Measurements from ENCODE around the gene PPT1.

The PPT1 gene

DNA sequence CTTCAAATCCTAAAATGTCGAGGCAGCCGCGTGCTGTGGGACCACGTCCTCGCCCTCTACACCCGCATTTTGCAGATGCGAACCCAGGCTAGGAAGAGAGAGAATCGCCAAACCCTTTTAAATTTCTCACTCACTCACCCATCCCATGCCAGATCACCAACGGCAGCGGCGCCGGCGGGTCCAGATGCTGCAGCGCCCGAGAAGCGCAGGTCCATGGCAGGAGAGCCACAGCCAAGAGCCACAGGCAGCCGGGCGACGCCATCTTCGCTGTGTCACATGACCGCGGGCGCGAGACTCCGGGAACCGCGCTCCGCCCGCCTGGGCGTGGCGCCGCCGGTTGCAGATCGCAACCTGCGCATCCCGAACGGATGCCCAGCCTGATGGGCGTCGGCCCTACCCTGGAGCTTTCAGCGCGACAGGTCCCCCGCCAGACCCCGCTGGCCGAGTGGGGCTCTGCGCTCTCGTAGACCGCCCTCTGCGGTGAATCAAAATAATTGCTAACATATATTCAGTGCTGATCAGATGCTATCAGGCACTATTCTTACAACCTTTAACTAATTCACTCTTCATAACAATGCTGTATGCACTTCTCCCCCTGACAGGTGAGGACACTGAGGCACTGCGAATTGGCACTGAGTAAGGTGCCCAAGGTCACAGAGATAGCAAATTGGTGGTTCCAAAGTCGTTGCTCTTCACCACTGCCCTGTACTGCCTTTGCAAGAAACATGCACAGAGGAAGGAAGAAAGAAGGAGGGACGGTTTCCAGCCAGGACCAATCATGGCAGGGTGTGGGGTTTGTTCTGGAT lies at the start of gene PPT1:
Gene PPT1 (minus strand): TSS at position 276 of the 806 bp plus-strand sequence. CDS start 14 bp downstream, at position 262.
- in situ Hi-C loops (cut with HindIII; ENCODE audit: low sequenced_read_pairs), result no loop called here

DNA sequence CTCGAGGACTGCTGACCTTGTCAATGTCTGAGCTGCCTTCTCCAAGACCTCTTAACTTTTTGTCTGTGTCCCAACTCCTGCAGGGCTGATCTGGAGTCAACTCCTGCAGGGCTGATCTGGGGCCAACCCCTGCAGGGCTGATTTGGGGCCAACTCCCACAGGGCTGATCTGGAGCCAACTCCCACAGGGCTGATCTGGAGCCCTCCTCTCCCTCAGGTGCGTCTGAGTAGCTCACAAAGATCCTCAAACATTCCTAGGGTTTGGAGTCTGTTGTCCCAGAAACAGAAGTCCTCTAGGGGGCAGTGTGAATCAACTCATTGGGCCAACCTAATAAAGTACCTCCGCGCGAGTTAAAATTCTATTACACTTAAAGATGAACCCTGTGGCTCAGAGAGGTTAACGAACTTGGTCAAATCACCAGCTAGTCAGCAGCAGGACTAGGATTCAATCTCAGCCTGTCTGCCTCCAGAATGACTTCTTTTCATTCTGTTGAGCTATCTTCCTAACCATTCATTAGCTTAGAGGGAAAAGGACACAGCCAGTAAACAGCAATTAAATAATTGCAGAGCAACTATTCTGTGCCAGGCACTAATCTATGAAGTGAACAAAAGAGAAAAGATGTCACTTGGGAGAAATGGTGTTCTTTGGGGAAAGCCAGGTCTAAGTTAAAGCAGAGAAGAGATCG lies 47.0 kb upstream of the PPT1 start:
- in situ Hi-C loops (cut with HindIII; ENCODE audit: low sequenced_read_pairs), result no loop called here

DNA sequence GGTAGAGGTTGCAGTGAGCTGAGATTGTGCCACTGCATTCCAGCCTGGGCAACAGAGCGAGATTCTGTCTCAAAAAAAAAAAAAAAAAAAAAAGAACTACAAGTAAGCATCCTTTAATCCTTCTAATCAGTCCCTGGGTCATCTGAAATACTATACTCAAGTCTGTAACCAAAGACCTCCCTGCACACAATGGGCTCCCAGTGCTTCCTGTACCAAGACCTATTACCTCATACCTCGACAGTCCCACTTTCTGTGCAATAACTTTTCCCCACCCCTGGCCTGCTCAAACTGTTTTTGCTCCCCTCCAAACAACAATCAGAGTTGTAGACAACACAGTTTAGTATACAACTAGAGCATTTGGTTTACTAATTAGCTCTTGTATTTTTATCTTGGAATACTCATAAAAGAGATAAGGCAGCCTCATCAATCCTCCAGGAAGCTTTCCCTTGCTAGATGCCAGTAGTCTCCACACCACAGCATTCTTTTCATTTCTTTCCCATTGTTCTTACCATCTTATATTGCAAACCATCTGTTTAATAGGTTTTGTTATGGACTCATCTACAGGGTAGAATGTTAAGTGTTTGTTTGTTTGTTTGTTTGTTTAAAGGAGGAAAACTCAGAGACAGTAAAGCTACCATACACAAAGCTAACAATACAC lies 45.0 kb upstream of the PPT1 start:
- in situ Hi-C loops (cut with HindIII; ENCODE audit: low sequenced_read_pairs), result no loop called here

DNA sequence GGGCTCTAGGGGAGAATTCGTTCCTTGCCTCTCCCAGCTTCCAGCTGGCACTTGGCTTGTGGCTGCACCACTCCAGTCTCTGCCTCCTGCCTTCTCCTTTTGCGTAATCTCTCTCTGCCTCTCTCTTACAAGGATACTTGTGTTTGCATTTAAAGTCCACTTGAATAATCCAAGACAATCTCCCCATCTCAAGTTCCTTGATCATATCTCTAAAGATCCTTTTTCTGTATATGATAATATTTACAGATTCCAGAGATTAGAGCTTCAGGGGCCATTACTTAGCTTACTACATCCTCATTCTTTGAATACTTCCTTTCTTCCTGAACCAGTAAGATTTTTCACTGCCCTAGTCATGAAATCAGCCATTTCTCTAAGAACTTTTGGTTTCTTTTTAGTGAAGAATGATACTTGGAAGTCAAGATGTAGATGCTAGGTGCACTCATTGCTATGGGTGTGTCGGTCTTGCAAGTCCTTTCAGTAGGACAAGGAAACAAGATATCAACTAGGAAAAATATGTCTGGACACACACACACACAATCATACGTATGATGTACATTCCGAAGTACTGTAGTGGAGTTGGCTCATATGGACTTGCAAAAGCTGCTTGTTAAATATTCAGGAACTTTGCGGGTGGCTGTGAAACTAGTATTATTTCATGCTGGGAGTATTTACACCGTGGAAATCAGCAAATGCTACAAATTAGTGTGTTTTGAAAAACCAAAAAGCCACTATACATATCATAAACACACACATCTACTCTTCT lies 43.3 kb upstream of the PPT1 start:
- in situ Hi-C loops (cut with HindIII; ENCODE audit: low sequenced_read_pairs), result no loop called here

DNA sequence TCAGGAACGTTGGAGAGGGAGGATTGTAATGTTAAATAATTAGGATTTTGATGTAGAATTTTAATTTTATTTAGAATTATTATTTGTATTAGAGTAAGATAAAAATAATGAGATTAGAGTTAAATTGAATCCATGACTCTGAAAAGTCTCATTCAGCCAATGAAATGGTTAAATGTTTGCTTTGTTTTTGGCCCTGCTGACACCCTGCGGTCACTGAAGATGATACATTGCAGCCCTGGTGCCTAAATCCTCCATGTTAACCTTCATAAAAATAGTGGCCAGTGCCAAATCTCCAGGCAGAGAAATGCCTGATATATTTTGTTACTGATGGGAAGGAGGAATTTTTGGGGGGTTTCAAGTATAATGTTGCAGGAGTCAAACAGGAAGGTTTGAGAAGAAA lies 36.8 kb upstream of the PPT1 start:
- in situ Hi-C loops (cut with HindIII; ENCODE audit: low sequenced_read_pairs), result no loop called here

DNA sequence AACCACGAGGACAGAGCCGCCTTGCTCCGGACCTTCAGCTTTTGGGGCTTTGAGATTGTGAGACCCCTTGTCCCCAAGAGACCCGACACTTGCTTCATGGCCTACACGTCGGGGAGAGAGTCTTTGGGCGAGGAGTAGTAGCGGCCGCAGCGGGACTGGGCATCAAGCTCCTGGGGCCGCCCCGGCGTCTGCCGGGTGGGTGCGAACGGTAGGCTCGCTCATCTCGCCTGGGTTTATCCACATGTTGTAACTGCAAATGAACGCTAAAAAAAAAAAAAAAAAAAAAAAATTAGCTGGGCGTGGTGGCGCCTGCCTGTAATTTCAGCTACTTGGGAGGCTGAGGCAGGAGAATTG lies 36.2 kb upstream of the PPT1 start:
- in situ Hi-C loops (cut with HindIII; ENCODE audit: low sequenced_read_pairs), result no loop called here

DNA sequence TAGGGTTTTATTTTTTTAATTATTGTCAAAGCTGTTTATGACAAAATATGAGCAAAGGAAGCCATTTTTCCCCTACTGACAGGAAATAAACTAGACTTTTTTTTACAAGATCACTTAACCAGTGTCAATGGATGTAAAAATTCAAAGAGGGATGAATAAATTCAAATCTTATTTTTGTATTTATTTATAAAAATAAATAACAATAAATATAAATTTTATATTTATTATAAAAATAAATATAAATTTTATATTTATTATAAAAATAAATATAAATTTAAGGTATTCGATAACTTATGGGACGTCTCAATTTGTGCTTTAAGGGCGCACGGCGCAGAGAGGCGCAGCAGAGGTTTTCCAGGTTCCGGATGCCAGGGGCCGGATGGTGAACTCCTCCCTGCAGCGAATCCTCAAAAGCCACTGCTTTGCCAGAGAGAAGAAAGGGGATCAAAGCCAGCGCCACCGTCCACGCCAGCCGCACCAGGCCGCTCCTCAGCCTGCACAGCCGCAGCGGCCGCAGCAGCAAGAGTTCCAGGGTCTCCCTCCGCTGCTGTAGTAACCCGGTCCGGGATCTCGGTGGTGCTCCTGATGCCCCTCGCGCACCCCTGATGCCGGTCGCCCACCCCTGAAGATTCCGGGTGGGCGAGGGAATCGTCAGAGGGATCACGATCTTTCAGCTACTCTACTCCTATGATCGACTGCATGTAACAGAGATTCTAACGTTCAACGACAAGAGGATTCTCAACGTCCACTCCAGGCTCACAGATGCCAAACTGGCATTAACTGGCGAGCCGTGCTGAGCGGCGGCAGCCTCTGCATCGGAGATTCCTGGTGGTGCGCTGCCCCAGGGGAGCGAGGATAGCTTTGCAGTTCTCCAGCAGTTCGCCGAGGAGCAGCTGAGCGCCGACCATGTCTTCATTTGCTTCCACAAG lies 35.6 kb upstream of the PPT1 start:
- in situ Hi-C loops (cut with HindIII; ENCODE audit: low sequenced_read_pairs), result no loop called here

DNA sequence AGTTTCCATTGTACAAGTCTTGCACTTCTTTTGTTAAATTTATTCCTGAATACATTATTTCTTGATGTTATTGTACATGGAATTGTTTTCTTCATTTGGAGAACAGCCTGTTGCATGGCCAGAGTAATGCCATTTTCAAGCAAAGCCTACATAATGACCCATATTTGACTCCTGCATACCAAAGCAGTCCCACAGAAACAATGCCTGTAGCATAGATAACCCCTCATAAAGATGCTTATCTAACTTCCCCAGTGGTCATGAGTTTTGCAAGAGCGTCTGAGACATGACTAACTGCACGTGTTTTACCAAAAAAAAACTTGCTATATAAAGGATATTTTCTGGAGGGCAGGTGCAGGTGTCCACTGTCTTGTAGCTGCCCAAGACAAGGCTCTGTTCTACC lies 33.8 kb upstream of the PPT1 start:
- in situ Hi-C loops (cut with HindIII; ENCODE audit: low sequenced_read_pairs), result no loop called here

DNA sequence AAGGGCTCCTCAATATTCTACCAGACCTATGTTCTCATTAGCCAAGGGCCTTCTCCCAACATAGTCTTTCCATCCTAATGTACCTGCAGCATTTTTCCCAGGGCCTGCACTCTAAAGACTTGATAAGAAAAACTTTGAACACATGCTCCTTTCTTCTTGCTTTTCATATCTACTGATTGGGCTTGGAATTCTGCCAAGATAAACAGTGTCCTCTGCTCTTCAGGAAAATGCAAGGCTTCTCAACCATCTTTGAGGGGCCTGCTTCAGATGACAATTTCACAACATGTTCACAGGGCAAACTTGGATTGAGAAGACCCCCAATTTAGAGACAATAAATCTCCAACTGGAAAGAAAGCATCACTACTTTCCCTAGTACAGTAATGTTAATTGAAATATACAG lies 25.8 kb upstream of the PPT1 start:
- in situ Hi-C loops (cut with HindIII; ENCODE audit: low sequenced_read_pairs), result no loop called here

DNA sequence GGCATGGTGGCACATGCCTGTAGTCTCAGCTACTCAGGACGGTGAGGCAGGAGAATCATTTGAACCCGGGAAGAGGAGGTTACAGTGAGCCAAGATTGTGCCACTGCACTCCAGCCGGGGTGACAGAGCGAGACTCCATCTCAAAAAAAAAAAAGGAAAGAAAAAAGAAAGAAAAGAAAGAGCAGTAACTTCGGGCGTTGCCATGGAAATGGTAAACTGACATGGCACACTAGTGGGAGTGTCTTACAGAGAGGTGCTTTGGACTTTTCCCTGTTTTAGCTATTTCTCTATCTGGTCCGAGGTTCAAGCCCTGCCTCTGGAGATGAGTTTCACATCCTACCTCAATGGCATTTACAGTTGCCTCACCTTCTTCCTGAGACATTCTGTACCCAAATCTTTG lies 23.1 kb upstream of the PPT1 start:
- in situ Hi-C loops (cut with HindIII; ENCODE audit: low sequenced_read_pairs), result no loop called here

DNA sequence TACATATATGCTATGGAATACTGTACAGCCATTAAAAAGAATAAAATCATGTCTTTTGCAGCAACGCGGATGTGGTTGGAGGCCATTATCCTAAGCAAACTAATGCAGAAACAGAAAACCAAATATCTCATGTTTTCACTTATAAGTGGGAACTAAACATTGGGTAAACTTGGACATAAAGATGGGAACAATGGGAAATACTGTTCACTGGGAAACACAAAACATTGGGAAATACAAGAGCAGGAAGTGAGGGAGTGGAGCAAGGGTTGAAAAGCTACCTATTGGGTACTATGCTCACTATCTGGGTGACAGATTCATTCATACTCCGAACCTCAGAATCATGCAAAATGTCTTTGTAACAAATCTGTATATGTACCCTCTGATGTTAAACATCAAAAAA lies 17.3 kb upstream of the PPT1 start:
- in situ Hi-C loops (cut with HindIII; ENCODE audit: low sequenced_read_pairs), result no loop called here

DNA sequence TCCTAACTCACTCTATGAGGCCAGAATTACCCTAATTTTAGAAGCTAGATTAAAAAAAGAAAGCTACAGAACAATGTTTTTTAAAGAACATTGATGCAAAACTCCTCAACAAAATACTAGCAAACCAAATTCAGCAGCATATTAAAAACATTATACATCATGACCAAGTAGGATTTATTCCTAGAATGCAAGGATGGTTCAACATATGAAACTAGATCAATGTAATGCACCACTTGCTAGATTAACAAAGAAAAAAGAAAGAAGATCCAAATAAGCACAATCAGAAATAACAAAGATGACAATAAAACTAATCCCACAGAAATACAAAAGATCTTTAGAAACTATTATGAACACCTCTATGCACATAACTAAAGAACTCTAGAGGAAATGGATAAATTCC lies 13.3 kb upstream of the PPT1 start:
- in situ Hi-C loops (cut with HindIII; ENCODE audit: low sequenced_read_pairs), result no loop called here

DNA sequence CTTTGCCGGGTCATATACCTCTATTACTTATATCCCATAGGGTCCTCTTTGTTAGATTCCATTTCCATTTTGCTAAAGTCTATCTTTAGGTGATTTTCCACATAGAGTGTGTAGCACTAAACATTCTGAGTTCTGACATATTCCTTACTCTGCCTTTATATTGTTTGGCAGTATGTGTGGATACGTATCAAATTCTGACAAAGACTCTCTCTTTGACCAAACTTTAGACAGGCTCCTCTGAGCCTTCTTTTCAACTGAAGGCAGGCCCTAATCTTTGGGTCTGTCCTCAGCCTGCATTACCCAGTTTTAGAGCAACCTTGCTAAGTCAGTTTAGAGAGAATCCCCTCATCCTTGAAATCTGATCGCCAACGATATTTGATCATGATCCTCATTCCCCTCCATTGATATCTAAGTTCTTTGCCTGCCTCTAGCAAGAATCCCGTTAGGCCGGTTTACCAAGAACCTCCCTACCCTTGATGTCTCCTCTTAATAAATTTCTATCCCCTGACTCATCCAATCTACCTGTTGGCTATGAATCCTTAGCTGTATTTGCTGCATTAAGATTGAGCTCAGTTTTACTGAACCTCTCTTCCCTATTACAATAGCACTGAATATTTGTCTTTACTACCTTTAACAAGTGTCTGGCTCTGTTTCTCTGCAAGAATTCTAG lies 10.4 kb upstream of the PPT1 start:
- in situ Hi-C loops (cut with HindIII; ENCODE audit: low sequenced_read_pairs), result no loop called here

DNA sequence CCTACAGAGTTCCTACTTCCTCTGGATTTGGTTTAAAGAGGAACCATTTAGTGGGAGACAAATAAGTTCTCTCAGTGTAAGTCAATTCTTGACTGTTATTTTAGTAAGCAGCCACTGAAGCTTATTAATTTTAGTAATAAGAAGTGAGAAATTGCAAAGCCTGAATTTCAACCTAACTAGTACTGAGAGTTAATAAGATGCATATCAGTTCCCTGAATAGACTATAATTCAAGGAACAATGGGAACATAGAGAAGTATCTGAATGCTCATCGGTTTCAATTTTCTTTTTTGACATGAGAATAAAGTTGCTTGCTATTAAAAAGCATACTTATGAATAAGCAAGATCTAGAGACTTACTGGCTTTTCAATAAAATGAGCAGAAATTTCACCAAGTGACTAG lies 8.0 kb upstream of the PPT1 start:
- in situ Hi-C loops (cut with HindIII; ENCODE audit: low sequenced_read_pairs), result no loop called here

DNA sequence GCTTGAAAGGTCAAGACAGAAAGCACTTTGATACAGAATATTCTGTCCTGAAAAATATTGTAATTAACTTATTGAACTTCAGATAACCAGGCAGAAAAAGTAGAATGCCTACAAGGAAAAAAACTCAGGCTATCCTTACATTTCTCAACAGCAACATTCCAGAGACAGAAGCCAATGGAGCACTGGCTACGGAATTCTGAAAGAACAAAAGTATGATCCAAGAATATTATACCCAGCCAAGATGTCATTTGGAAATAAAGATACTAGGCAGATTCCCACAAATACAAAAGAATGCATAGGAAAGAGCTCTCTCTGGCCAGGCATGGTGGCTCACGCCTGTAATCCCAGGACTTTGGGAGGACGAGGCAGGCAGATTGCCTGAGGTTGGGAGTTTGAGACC lies 5.8 kb upstream of the PPT1 start:
- in situ Hi-C loops (cut with HindIII; ENCODE audit: low sequenced_read_pairs), result no loop called here

DNA sequence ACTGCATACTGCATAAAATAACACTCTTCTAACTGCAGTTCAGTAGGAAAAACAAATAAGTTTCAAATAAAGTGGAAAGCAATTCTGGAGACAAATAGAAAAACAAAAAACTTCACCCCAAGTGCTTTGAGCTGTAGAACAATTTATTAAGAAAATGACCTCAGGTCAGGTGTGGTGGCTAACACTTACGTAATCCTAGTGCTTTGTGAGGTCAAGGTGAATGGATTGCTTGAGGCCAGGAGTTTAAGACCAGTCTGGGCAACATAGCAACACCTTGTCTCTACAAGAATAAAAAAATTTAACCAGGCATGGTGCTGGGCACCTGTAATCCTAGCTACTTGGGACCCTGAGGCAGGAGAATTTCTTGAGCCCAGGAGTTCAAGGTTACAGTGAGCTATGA lies 5.0 kb upstream of the PPT1 start:
- in situ Hi-C loops (cut with HindIII; ENCODE audit: low sequenced_read_pairs), result no loop called here

DNA sequence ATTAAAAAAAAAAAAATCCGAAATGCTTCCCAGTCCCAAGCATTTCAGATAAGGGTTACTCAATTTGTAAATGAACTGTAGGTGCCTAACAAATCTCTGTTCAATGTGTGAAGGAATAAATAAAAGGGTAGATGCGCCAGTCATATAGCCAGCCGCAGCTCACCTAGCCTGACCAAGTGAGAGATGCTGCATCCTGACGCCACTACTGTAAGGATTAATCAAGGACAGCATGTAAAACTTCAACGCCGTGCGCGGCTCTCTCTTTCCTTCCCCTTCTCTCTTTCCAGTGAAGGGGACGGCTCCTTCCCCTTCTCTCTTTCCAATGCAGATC lies 441 bp downstream of the PPT1 start:
- in situ Hi-C loops (cut with HindIII; ENCODE audit: low sequenced_read_pairs), result no loop called here

DNA sequence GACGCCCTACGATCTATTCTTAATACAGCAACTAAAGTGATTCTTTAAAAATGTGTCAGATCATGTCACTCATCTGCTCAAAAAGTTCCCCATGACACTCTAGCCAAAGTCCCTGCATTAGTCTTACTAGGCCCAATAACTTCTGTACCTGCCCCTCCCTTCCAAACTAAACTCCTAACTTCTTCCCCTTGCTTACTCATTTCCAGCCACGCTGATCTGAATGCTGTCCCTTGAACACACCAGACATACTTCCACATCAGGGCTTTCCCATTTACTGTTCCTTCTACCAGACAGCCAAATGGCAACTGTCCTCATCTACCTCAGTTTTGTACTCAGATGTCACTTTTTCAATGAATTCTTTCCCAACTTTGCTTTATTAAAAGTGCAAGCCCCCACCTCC lies 1.2 kb downstream of the PPT1 start:
- in situ Hi-C loops (cut with HindIII; ENCODE audit: low sequenced_read_pairs), result no loop called here

DNA sequence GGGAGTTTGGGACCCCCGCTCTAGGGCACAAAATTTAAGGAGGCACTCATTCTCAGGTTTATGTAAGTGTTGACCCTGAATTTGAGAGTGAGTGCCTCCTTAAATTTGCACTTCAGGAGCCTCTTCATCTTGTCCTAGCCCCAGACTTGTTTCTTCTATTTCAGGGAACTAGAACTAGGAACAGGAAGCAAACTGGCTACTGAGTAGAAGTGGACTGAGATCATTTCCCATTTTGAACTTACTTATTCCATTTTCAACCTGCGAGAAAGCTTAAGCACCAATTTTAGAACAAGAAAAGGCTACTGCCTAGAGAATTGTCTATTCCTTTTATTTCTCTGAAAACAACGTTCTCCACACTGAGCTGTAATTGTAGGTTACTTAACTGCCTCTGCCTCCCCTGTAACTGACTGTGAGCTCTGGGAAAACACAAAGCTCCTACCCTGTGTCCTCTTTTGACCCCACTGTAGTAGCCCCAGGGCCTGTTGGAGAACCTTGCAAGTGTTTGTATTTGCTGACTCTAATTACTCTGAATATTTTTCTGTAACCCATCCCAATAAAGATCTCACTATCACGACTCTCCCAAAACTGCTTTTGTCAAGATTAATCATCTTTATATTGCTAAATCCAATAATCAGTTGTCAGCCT lies 2.5 kb downstream of the PPT1 start:
- in situ Hi-C loops (cut with HindIII; ENCODE audit: low sequenced_read_pairs), result no loop called here

Data from DLD1 (cell line).